GM10248 (cell line): ENCODE measurements around the gene SPHK2.
"Not testable (repeated sequence)": the region's sequence is repeated elsewhere in the genome, so short reads cannot be mapped to it uniquely, and the experiment has no call there.

Experiments used
- CTCF ChIA-PET: fragments of 300-600 bp; sonication (Branson Sonifier 250); formaldehyde crosslinking; extraction: SDS; loops from one replicate; lab custom pipeline; 2021; ENCODE audit warnings: antibody characterized with exemption; lab: Yijun Ruan, JAX
- POLR2A ChIA-PET: fragments of 350-650 bp; sonication (Branson Sonifier 250); formaldehyde crosslinking; extraction: SDS; loops from one replicate; lab custom pipeline; 2020; ENCODE audit warnings: antibody characterized with exemption; lab: Yijun Ruan, JAX
- DNase-seq: peaks from one replicate; pipeline ENCODE4 v3.0.0; 2012; ENCODE audit errors: extremely low spot score
- CTCF ChIP-seq: IDR thresholded peaks from 2 replicates; pipeline ENCODE4 v1.5.1; 2012; ENCODE audit warnings: mild to moderate bottlenecking, low read depth; ENCODE audit errors: extremely low read depth, missing control alignments, control extremely low read depth

SPHK2 gene

GRCh38 chr19:48618916-48619691 is at the start of gene SPHK2, which contains the start of gene RPL18:
SPHK2 (plus strand) TSS chr19:48619506; CDS start chr19:48620515, 1,009 bp downstream.
RPL18 (minus strand) TSS chr19:48619178; CDS start chr19:48619143, 35 bp downstream.
- POLR2A ChIA-PET = interaction anchor here (0.5 to 3.7 kb wide), 18 partner anchors 10 to 1192 kb away, joined by 3 to 38 read pairs (median 4); partner anchors contain the start of genes CA11, DBP, KDELR1 and RUVBL2
- TF ChIP-seq CTCF = peak; percentile 6
- peak; percentile 98 for DNase-seq
- CTCF ChIA-PET = interaction anchor here (0.6 to 3.7 kb wide), 3 partner anchors 11 to 944 kb away, joined by 3 to 21 read pairs (median 3); no protein-coding TSS in a partner anchor

- no peak for DNase-seq
These were observed 49.5 kb upstream of the SPHK2 start for GRCh38 chr19:48569814-48570213.

GRCh38 chr19:48571378-48572162 is 47.7 kb upstream of the SPHK2 start:
- POLR2A ChIA-PET = no interaction called here
- CTCF ChIA-PET = interaction anchor here (1.3 to 4.8 kb wide), 4 partner anchors 12 to 257 kb away, joined by 4 to 24 read pairs (median 10); no protein-coding TSS in a partner anchor
- TF ChIP-seq CTCF = no peak
- no peak for DNase-seq

More at GRCh38 chr19:48569814-48570213, 49.5 kb upstream of the SPHK2 start:
- CTCF ChIA-PET = interaction anchor here (1.3 kb wide), 1 partner anchor 256 kb away, joined by 4 read pairs; no protein-coding TSS in a partner anchor
- POLR2A ChIA-PET = no interaction called here
- no peak for TF ChIP-seq CTCF

GRCh38 chr19:48573163-48573505 is 46.2 kb upstream of the SPHK2 start:
- ChIA-PET POLR2A (interaction anchor here (0.6 kb wide), 1 partner anchor 190 kb away, joined by 3 read pairs; no protein-coding TSS in a partner anchor), CTCF (interaction anchor here (2.5 to 4.8 kb wide), 3 partner anchors 11 to 83 kb away, joined by 10 to 24 read pairs (median 10); no protein-coding TSS in a partner anchor)
- DNase-seq = no peak
- TF ChIP-seq CTCF = no peak

- no peak for TF ChIP-seq CTCF
- DNase-seq = no peak
- CTCF ChIA-PET = no interaction called here
- POLR2A ChIA-PET = interaction anchor here (0.6 kb wide), 1 partner anchor 1275 kb away, joined by 4 read pairs; the partner anchor contains the start of gene PTOV1
These were observed 43.2 kb upstream of the SPHK2 start for GRCh38 chr19:48575931-48576622.

- DNase-seq, POLR2A ChIA-PET: not testable (repeated sequence)
- CTCF ChIA-PET = interaction anchor here (1.3 to 1.5 kb wide), 2 partner anchors 21 to 72 kb away, joined by 3 read pairs; no protein-coding TSS in a partner anchor
These were observed 41.4 kb upstream of the SPHK2 start for GRCh38 chr19:48577908-48578307.
